Keratinocyte (primary cell): ENCODE data around the gene DNAAF2.

Experiments used
- EZH2 ChIP-seq: IDR thresholded peaks from one replicate; pipeline ENCODE4 v1.6.1; 2012; ENCODE audit warnings: inconsistent platforms, mild to moderate bottlenecking, low read length, moderate library complexity
- TF ChIP-seq, protein P1 (sequence below), 3 experiments: IDR thresholded peaks in 1 of 3; conservative IDR thresholded peaks in 1 of 3; optimal IDR thresholded peaks in 1 of 3; 2 replicates in 2 of 3; 3 replicates in 1 of 3; pipeline versions ENCODE3 to v1.5.1; 2011; ENCODE audit warnings: low read length in 3 of 3, mild to moderate bottlenecking in 3 of 3, moderate library complexity in 2 of 3, control low read depth in 1 of 3, inconsistent platforms in 1 of 3; ENCODE audit not compliant: insufficient read depth in 2 of 3; ENCODE audit errors: extremely low read depth in 1 of 3

DNA sequence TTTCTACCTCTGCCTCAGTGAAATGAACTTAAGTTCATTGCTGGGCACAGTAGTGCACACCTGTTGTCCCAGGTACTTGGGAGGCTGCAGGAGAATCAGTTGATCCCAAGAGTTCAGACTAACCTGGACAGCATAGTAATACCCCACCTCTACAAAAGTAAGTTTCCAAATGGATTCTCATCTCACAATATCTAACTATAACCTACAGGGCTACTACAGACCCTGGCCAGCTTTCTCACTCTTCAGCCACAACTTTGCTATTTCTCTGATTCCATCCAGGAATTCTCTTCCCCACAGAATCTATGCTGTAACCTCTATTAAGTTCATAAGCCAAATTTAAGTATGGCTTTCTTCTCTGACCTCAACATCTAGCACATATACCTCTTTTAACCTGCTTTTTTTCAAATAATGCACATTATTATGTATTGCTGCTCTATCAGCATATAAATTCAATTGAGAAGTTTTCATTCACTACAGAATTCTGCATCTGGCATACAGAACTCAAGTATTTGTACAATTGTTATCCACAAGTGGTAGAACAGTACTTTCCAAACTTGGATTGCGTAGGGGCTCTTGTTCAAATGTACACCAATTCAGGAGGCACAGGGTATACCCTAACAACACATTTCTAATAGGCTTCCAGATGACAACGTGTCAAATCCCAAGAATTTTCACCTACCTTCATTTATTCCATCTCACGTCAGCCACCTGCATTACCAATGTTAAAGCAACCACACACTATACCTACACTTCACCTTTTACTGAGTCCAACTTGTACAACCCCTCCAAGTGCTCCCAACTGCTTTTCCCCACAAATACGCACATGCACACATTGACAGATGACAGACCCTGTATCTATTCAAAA is 52.7 kb downstream of the DNAAF2 start:
- TF ChIP-seq, protein P1, sequence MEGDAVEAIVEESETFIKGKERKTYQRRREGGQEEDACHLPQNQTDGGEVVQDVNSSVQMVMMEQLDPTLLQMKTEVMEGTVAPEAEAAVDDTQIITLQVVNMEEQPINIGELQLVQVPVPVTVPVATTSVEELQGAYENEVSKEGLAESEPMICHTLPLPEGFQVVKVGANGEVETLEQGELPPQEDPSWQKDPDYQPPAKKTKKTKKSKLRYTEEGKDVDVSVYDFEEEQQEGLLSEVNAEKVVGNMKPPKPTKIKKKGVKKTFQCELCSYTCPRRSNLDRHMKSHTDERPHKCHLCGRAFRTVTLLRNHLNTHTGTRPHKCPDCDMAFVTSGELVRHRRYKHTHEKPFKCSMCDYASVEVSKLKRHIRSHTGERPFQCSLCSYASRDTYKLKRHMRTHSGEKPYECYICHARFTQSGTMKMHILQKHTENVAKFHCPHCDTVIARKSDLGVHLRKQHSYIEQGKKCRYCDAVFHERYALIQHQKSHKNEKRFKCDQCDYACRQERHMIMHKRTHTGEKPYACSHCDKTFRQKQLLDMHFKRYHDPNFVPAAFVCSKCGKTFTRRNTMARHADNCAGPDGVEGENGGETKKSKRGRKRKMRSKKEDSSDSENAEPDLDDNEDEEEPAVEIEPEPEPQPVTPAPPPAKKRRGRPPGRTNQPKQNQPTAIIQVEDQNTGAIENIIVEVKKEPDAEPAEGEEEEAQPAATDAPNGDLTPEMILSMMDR (optimal IDR thresholded peaks at IDR 0.05 in 1 of 3, IDR thresholded peaks at IDR 0.05 in 1 of 3, conservative IDR thresholded peaks at IDR 0.05 in 1 of 3; ENCODE audit: extremely low read depth in 1 of 3, insufficient read depth in 2 of 3, low read length in 3 of 3): no peak
- TF ChIP-seq EZH2: no peak
